Activated naive CD4-positive, alpha-beta T cell treated with anti-CD3 and anti-CD28 coated beads, Interleukin-2, amount 50 U/mL, for 24 hours (primary cell): ENCODE results near the gene CFAP57.

Experiments
- H3K27ac Mint-ChIP-seq: one replicate; pipeline ENCODE4 v1.8.0; 2021; ENCODE audit warnings: mild to moderate bottlenecking, mixed read lengths
- H3K27me3 Mint-ChIP-seq: one replicate; pipeline ENCODE4 v1.8.0; 2021; ENCODE audit warnings: mixed read lengths
- H3K36me3 Mint-ChIP-seq: one replicate; pipeline ENCODE4 v1.8.0; 2021; ENCODE audit warnings: mixed read lengths
- H3K4me1 Mint-ChIP-seq: one replicate; pipeline ENCODE4 v1.8.0; 2021; ENCODE audit warnings: mixed read lengths
- H3K4me3 Mint-ChIP-seq: one replicate; pipeline ENCODE4 v1.8.0; 2021; ENCODE audit warnings: mild to moderate bottlenecking, mixed read lengths
- H3K9me3 Mint-ChIP-seq: one replicate; pipeline ENCODE4 v1.8.0; 2021; ENCODE audit warnings: mixed read lengths

Gene CFAP57

GRCh38 chr1:43272576-43273571, 100.7 kb downstream of the CFAP57 start:
- Mint-ChIP-seq H3K27me3 (peaks cover 3% of the 10 kb centered on the region), H3K27ac (no peak overlapping the region), H3K36me3 (peaks cover 4% of the 10 kb centered on the region), H3K4me1 (peaks cover 30% of the 10 kb centered on the region), H3K9me3 (peaks cover 10% of the 10 kb centered on the region), H3K4me3 (no peak overlapping the region)

GRCh38 chr1:43273708-43274107, 101.6 kb downstream of the CFAP57 start:
- H3K9me3 Mint-ChIP-seq, result peaks cover 10% of the 10 kb centered on the region
- no peak overlapping the region for H3K4me3 Mint-ChIP-seq
- peaks cover 30% of the 10 kb centered on the region for H3K4me1 Mint-ChIP-seq
- peaks cover 4% of the 10 kb centered on the region for H3K27me3 Mint-ChIP-seq
- peak overlapping the region; percentile 69 for H3K27ac Mint-ChIP-seq
- peaks cover 4% of the 10 kb centered on the region for H3K36me3 Mint-ChIP-seq

GRCh38 chr1:43274125-43274803, 102.1 kb downstream of the CFAP57 start:
- H3K27ac Mint-ChIP-seq, result peak overlapping the region; percentile 94
- peaks cover 10% of the 10 kb centered on the region for H3K9me3 Mint-ChIP-seq
- H3K27me3 Mint-ChIP-seq, result peaks cover 4% of the 10 kb centered on the region
- peaks cover 30% of the 10 kb centered on the region for H3K4me1 Mint-ChIP-seq
- peak overlapping the region; percentile 66 for H3K4me3 Mint-ChIP-seq
- peaks cover 4% of the 10 kb centered on the region for H3K36me3 Mint-ChIP-seq

- H3K4me3 Mint-ChIP-seq, result peak overlapping the region; percentile 66
- peaks cover 4% of the 10 kb centered on the region for H3K36me3 Mint-ChIP-seq
- H3K27ac Mint-ChIP-seq, result peak overlapping the region; percentile 94
- H3K4me1 Mint-ChIP-seq, result peaks cover 30% of the 10 kb centered on the region
- H3K9me3 Mint-ChIP-seq, result peaks cover 10% of the 10 kb centered on the region
- peaks cover 1% of the 10 kb centered on the region for H3K27me3 Mint-ChIP-seq
Observed at GRCh38 chr1:43274804-43275180, 102.7 kb downstream of the CFAP57 start.

GRCh38 chr1:43275826-43276620, 103.9 kb downstream of the CFAP57 start:
- H3K4me3 Mint-ChIP-seq, result no peak overlapping the region
- peaks cover 4% of the 10 kb centered on the region for H3K36me3 Mint-ChIP-seq
- H3K27me3 Mint-ChIP-seq, result peaks cover 1% of the 10 kb centered on the region
- peaks cover 24% of the 10 kb centered on the region for H3K4me1 Mint-ChIP-seq
- peaks cover 10% of the 10 kb centered on the region for H3K9me3 Mint-ChIP-seq
- H3K27ac Mint-ChIP-seq, result no peak overlapping the region

DNA sequence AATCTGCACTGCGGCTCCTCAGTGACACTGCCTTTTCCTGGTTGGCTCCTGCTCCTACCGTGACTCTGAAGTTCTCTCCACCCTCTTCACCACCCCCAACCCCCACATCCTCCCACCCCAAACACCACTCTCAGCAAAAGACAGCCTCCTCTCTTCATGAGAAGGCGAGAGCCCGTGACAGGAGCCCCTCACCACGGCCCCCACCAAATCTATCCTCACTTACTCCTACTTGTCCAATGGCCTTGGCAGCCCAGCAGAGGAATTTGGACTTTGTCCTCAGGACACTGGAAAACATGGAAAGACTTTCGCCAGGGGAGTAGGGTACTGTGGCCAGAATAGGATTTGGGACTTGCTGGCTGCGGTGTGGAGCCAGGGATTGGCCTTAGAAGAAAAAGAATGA, 104.5 kb downstream of the CFAP57 start:
- Mint-ChIP-seq H3K36me3 (peaks cover 4% of the 10 kb centered on the region), H3K4me1 (peaks cover 18% of the 10 kb centered on the region), H3K9me3 (peaks cover 10% of the 10 kb centered on the region), H3K4me3 (no peak overlapping the region), H3K27ac (no peak overlapping the region), H3K27me3 (peaks cover 1% of the 10 kb centered on the region)

DNA sequence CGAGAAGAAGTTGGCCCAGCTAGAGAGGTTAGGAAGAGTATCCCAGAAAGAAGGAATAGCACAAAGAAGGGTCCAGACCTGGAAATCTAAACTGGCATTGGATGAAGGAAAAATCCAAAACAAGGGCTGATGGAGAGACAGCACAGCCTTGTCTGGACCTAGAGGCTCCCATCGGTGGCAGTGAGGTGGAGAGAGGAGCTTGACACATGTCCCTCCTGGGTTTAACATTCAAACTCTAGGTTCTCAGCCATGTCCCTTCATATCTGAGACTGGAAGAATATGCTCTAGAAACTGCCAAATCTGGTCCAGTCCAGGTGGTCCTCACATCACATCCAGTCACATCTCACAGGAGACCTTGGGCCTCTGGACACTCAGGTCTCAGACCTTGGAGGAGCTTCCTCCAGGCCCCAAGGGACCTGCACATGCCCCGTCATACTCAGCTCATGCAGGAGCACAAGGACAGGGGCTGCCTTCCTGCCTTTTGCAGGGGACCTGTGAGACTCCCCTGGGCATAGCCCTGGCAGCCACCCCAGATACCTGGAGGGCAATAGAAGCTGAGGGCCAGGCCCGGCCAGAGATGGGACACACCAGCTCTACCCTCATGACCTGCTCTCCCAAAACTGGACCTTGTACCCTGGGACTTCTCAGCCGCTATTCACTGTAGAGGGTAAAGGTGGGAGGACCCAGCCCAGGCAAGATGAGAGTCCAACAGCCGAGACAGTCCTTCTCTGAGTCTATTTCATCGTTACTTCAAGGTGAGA, 105.2 kb downstream of the CFAP57 start:
- peaks cover 4% of the 10 kb centered on the region for H3K36me3 Mint-ChIP-seq
- H3K9me3 Mint-ChIP-seq, result peaks cover 10% of the 10 kb centered on the region
- peaks cover 1% of the 10 kb centered on the region for H3K27me3 Mint-ChIP-seq
- peaks cover 15% of the 10 kb centered on the region for H3K4me1 Mint-ChIP-seq
- H3K27ac Mint-ChIP-seq, result no peak overlapping the region
- H3K4me3 Mint-ChIP-seq, result no peak overlapping the region

DNA sequence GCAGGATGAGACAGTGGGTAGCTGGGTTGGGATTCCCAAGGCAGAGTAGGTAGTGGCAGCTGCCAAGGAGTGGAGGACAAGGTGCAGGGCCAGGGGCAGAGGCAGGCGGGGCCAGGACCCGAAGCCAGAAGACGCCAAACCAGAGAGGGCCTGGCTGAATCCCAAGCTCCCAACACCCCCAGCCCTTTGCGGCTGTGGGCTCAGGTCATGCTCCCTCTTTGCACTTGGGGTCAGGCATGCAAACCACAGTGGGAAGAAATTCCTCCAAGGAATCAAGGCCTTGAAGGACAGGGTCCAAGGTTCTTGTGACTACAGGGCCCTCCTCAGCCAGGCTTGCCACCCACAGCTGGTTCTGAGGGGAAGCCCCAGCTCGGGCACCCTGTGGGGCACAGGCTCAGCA, 107.0 kb downstream of the CFAP57 start:
- Mint-ChIP-seq H3K4me1 (peaks cover 14% of the 10 kb centered on the region), H3K9me3 (peaks cover 10% of the 10 kb centered on the region), H3K36me3 (peaks cover 4% of the 10 kb centered on the region), H3K27ac (no peak overlapping the region), H3K4me3 (no peak overlapping the region), H3K27me3 (peaks cover 1% of the 10 kb centered on the region)

GRCh38 chr1:43279666-43280065, 107.5 kb downstream of the CFAP57 start:
- H3K9me3 Mint-ChIP-seq, result peaks cover 6% of the 10 kb centered on the region
- H3K27me3 Mint-ChIP-seq, result peaks cover 1% of the 10 kb centered on the region
- no peak overlapping the region for H3K4me3 Mint-ChIP-seq
- peaks cover 1% of the 10 kb centered on the region for H3K36me3 Mint-ChIP-seq
- no peak overlapping the region for H3K27ac Mint-ChIP-seq
- H3K4me1 Mint-ChIP-seq, result peaks cover 9% of the 10 kb centered on the region

DNA sequence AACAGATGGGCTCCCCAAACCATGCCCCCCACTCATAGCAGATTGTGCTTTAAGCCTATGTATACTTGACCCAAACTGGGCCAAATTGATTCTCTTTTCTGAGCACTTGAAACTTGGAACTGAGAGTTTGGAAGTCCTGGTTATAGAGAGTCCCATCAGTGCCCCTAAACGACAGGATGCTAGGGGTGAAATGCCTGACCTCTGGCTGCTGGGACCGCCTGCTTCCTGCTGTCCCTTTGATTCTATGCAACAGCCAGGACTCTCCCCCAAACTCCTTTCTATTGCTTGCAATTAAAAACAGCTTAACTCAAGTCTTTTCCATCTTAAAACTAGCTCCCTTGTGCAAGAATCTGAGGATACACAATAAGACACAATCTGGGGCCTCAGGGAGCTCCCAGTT, 108.6 kb downstream of the CFAP57 start:
- H3K4me3 Mint-ChIP-seq, result no peak overlapping the region
- H3K27ac Mint-ChIP-seq, result no peak overlapping the region
- H3K4me1 Mint-ChIP-seq, result no peaks in the 10 kb centered on the region
- H3K36me3 Mint-ChIP-seq, result no peaks in the 10 kb centered on the region
- no peaks in the 10 kb centered on the region for H3K9me3 Mint-ChIP-seq
- peaks cover 1% of the 10 kb centered on the region for H3K27me3 Mint-ChIP-seq

DNA sequence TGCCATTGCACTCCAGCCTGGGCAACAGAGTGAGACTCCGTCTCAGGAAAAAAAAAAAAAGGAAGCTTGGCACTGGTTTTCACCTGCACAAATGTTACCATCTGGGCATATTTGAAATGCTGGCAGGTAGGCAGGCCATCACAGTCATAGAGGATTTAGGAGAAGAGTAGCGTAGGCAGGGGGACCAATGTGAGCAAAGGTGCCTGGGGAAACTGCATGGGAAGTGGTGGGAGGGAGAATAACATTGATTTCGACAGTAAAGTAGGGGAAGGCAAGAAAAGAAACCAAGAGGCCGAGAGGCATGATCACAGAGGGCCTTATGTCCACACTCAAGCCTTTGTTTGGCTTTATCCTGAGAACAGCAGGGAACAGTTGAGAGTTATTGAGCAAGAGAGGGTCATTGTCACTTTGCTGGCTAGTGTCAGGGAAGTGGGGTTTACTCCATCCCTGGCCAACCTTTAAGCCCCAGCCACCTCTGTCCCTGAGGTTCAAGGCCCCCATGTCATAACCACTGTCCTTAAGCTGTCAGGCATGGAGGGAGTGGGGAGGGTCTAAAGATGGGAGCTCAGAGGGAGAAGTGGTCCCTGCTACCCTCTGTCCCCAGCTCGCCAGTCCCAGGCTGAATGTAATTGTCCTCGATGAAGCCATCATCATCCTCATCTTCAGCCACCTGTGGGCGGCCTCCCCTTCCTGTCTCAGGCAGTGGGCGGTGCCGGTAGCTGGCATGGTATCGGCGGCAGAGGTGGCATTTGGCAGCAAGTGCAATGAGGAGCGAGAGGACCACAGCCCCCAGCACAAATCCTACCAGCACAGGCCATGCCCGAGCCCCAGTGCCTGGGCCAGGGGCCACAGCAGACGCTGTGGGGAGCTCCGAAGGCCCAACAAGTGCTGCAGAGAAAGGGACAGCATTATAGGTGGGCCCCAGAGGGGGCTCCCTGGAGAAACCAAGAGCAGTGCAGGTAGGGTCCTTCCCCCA, 110.4 kb downstream of the CFAP57 start:
- no peak overlapping the region for H3K4me3 Mint-ChIP-seq
- no peaks in the 10 kb centered on the region for H3K9me3 Mint-ChIP-seq
- H3K36me3 Mint-ChIP-seq, result no peaks in the 10 kb centered on the region
- no peak overlapping the region for H3K27ac Mint-ChIP-seq
- no peaks in the 10 kb centered on the region for H3K4me1 Mint-ChIP-seq
- peaks cover 1% of the 10 kb centered on the region for H3K27me3 Mint-ChIP-seq

- peaks cover 1% of the 10 kb centered on the region for H3K27me3 Mint-ChIP-seq
- H3K36me3 Mint-ChIP-seq, result no peaks in the 10 kb centered on the region
- no peaks in the 10 kb centered on the region for H3K4me1 Mint-ChIP-seq
- H3K9me3 Mint-ChIP-seq, result no peaks in the 10 kb centered on the region
- no peak overlapping the region for H3K27ac Mint-ChIP-seq
- no peak overlapping the region for H3K4me3 Mint-ChIP-seq
Observed at GRCh38 chr1:43284065-43284464, 111.9 kb downstream of the CFAP57 start.

- H3K9me3 Mint-ChIP-seq, result no peaks in the 10 kb centered on the region
- H3K36me3 Mint-ChIP-seq, result no peaks in the 10 kb centered on the region
- no peaks in the 10 kb centered on the region for H3K4me1 Mint-ChIP-seq
- H3K27me3 Mint-ChIP-seq, result peaks cover 1% of the 10 kb centered on the region
- H3K27ac Mint-ChIP-seq, result peak overlapping the region; percentile 21
- no peak overlapping the region for H3K4me3 Mint-ChIP-seq
Observed at GRCh38 chr1:43284546-43285110, 112.5 kb downstream of the CFAP57 start.
